Activated CD8-positive, alpha-beta T cell treated with anti-CD3 and anti-CD28 coated beads for 36 hours (primary cell): ENCODE results near the gene SAP30BP. TPM values are rescaled to one million over a fixed set of nuclear protein-coding genes. Genes with fewer than 3 reads are reported as not detected.
A peak's percentile ranks its signal among the peaks of the same experiment; 100 is the strongest.

Experiments
- ATAC-seq: fragments of 200-7000 bp; cut with Tn5 transposase; one replicate; pipeline ENCODE4 v1.10.0; 2021; ENCODE audit warnings: mild to moderate bottlenecking, moderate library complexity
- CTCF ChIA-PET: fragments of 350-600 bp; sonication (Branson Sonifier 250); formaldehyde crosslinking; loops from one replicate; lab custom pipeline; 2021; ENCODE audit warnings: antibody characterized with exemption; lab: Charles Lee
- POLR2A ChIA-PET: fragments of 350-600 bp; sonication (Branson Sonifier 250); formaldehyde crosslinking; loops from one replicate; lab custom pipeline; 2021; ENCODE audit warnings: antibody characterized with exemption; lab: Charles Lee
- DNase-seq: peaks from one replicate; pipeline ENCODE4 v3.0.0-alpha.2; 2020
- H3K27ac Mint-ChIP-seq: one replicate; pipeline ENCODE4 v1.8.0; 2021; ENCODE audit warnings: mild to moderate bottlenecking, mixed read lengths
- H3K27me3 Mint-ChIP-seq: one replicate; pipeline ENCODE4 v1.8.0; 2021; ENCODE audit warnings: mixed read lengths
- H3K36me3 Mint-ChIP-seq: one replicate; pipeline ENCODE4 v1.8.0; 2021; ENCODE audit warnings: low read depth, mixed read lengths
- H3K4me1 Mint-ChIP-seq: one replicate; pipeline ENCODE4 v1.8.0; 2021; ENCODE audit warnings: low read depth, mixed read lengths
- H3K4me3 Mint-ChIP-seq: one replicate; pipeline ENCODE4 v1.8.0; 2021; ENCODE audit warnings: mild to moderate bottlenecking, moderate library complexity, mixed read lengths
- H3K9me3 Mint-ChIP-seq: one replicate; pipeline ENCODE4 v1.8.0; 2021; ENCODE audit warnings: mixed read lengths
- CTCF ChIP-seq: fragments of 200-600 bp; IDR thresholded peaks from one replicate; pipeline ENCODE4 v1.8.0; 2022; ENCODE audit warnings: antibody characterized with exemption, mild to moderate bottlenecking
- intact Hi-C: fragments of 100-400 bp; cut with micrococcal nuclease; formaldehyde crosslinking; loops from one replicate; pipeline ENCODE4 v1.10.0; 2022
- total RNA-seq, 2 experiments: library from RNA; stranded (reverse); gene quantifications; one replicate each; pipeline ENCODE4 v1.2.3, GENCODE V29; 2021

The SAP30BP gene
- total RNA-seq, 2 experiments from 2014 or later, result 73.0 to 75.8 TPM

- no peaks in the 10 kb centered on the region for H3K27me3 Mint-ChIP-seq
- DNase-seq (peak; percentile 77), ATAC-seq (peak; percentile 80)
- H3K4me3 Mint-ChIP-seq, result peak overlapping the region; percentile 61
- CTCF ChIA-PET, result interaction anchor here (0.6 to 9.9 kb wide), 73 partner anchors 8 to 413 kb away, joined by 3 to 217 read pairs (median 4); partner anchors contain the start of genes GALK1, ITGB4, RECQL5 and SAP30BP
- H3K9me3 Mint-ChIP-seq, result no peaks in the 10 kb centered on the region
- no peaks in the 10 kb centered on the region for H3K36me3 Mint-ChIP-seq
- H3K27ac Mint-ChIP-seq, result no peak overlapping the region
- H3K4me1 Mint-ChIP-seq, result peaks cover 19% of the 10 kb centered on the region
- intact Hi-C loops, result no loop called here
- peak; percentile 75 for TF ChIP-seq CTCF
- POLR2A ChIA-PET, result interaction anchor here (0.6 to 2.7 kb wide), 15 partner anchors 10 to 141 kb away, joined by 3 to 21 read pairs (median 5); partner anchors contain the start of genes GALK1, RECQL5, SAP30BP and UNK
Measured at GRCh38 chr17:75753514-75754377, 86.6 kb downstream of the SAP30BP start.

GRCh38 chr17:75754378-75755204, 87.5 kb downstream of the SAP30BP start:
- ChIA-PET CTCF (interaction anchor here (0.7 to 9.9 kb wide), 29 partner anchors 9 to 414 kb away, joined by 3 to 217 read pairs (median 7); partner anchors contain the start of genes GALK1, ITGB4, RECQL5 and SAP30BP), POLR2A (interaction anchor here (1.3 to 2.7 kb wide), 10 partner anchors 10 to 88 kb away, joined by 3 to 21 read pairs (median 6); partner anchors contain the start of genes GALK1, RECQL5, SAP30BP and UNK)
- DNase-seq (no peak), ATAC-seq (no peak)
- H3K27ac Mint-ChIP-seq, result peak overlapping the region; percentile 18
- H3K9me3 Mint-ChIP-seq, result no peaks in the 10 kb centered on the region
- H3K36me3 Mint-ChIP-seq, result no peaks in the 10 kb centered on the region
- H3K4me1 Mint-ChIP-seq, result peaks cover 19% of the 10 kb centered on the region
- intact Hi-C loops, result no loop called here
- no peaks in the 10 kb centered on the region for H3K27me3 Mint-ChIP-seq
- no peak for TF ChIP-seq CTCF
- peak overlapping the region; percentile 17 for H3K4me3 Mint-ChIP-seq

- no peaks in the 10 kb centered on the region for H3K9me3 Mint-ChIP-seq
- ChIA-PET POLR2A (interaction anchor here (2.1 to 11.2 kb wide), 3 partner anchors 9 to 68 kb away, joined by 5 to 215 read pairs (median 21); partner anchors contain the start of gene GALK1), CTCF (interaction anchor here (1.2 to 5.1 kb wide), 2 partner anchors 9 to 52 kb away, joined by 3 to 92 read pairs; partner anchors contain the start of gene GALK1)
- DNase-seq, result no peak
- no peak overlapping the region for H3K27ac Mint-ChIP-seq
- H3K4me3 Mint-ChIP-seq, result no peak overlapping the region
- intact Hi-C loops, result no loop called here
- no peaks in the 10 kb centered on the region for H3K27me3 Mint-ChIP-seq
- no peak for TF ChIP-seq CTCF
- peaks cover 14% of the 10 kb centered on the region for H3K4me1 Mint-ChIP-seq
- H3K36me3 Mint-ChIP-seq, result no peaks in the 10 kb centered on the region
- ATAC-seq, result no peak
Measured at GRCh38 chr17:75755205-75755901, 88.2 kb downstream of the SAP30BP start.

GRCh38 chr17:75755990-75756389, 88.9 kb downstream of the SAP30BP start:
- H3K27ac Mint-ChIP-seq, result no peak overlapping the region
- no peaks in the 10 kb centered on the region for H3K27me3 Mint-ChIP-seq
- DNase-seq (no peak), ATAC-seq (no peak)
- ChIA-PET POLR2A (interaction anchor here (0.6 to 11.2 kb wide), 2 partner anchors 8 to 20 kb away, joined by 3 to 215 read pairs; no protein-coding TSS in a partner anchor), CTCF (interaction anchor here (1.0 to 5.1 kb wide), 3 partner anchors 8 to 52 kb away, joined by 3 to 92 read pairs (median 3); partner anchors contain the start of gene GALK1)
- no peak overlapping the region for H3K4me3 Mint-ChIP-seq
- TF ChIP-seq CTCF, result no peak
- intact Hi-C loops, result no loop called here
- no peaks in the 10 kb centered on the region for H3K36me3 Mint-ChIP-seq
- peaks cover 14% of the 10 kb centered on the region for H3K4me1 Mint-ChIP-seq
- H3K9me3 Mint-ChIP-seq, result no peaks in the 10 kb centered on the region
